UCSD-AML1 (cell line): ENCODE results near the gene CMYA5.
"Not testable (repeated sequence)": the region's sequence is repeated elsewhere in the genome, so short reads cannot be mapped to it uniquely, and the experiment has no call there.

ENCODE experiments used
- DNase-seq: peaks from one replicate; lab custom pipeline; 2025; ENCODE audit not compliant: unreplicated experiment; lab: John Stamatoyannopoulos, UW

The CMYA5 gene

GRCh38 chr5:79702606-79703380 is 13.2 kb downstream of the CMYA5 start:
- peak; percentile 15 for DNase-seq

GRCh38 chr5:79703381-79703645 is 13.7 kb downstream of the CMYA5 start:
- no peak for DNase-seq

- DNase-seq, result no peak
Measured at GRCh38 chr5:79704553-79704952, 14.9 kb downstream of the CMYA5 start.

DNA sequence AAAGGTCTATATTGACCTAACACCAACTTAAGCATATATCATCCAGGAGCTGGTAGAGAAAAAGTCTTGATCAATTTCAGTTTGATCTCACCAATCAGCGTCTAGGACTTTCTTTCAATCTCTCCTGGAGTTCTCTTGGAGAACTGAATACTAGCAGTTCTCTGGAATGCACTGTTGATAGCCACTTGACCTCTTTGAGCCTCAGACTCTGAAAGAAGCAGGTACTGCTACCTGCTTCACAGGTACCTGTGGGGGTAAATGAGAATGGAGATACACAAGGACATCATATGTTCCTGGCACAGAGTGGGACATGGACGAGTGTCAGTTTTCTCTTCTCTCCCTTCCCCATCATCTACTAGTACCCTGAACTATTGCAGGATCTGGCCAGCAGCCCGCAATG is 16.0 kb downstream of the CMYA5 start:
- no peak for DNase-seq

GRCh38 chr5:79706317-79706716 is 16.7 kb downstream of the CMYA5 start:
- DNase-seq, result not testable (repeated sequence)

- no peak for DNase-seq
Measured at GRCh38 chr5:79707535-79707934, 17.9 kb downstream of the CMYA5 start.

DNA sequence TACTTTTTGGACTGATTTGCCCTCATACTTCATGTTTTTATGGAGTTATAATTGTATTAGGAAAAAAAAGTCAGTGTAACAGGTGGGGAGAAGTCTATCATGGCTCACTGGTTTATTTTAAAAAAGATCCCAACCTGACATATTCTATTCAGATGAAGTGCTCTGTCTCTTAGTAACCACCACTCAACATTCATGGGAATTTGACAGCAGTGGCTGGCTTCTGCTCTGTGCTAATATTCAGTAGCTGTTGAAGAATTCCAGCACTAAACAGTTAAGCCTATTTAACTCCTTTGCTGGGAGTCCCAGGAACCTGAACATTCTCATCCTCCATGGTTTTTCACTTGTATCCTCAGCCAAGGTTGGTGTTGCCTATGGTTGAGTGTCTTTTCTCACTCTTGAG is 23.1 kb downstream of the CMYA5 start:
- no peak for DNase-seq

DNA sequence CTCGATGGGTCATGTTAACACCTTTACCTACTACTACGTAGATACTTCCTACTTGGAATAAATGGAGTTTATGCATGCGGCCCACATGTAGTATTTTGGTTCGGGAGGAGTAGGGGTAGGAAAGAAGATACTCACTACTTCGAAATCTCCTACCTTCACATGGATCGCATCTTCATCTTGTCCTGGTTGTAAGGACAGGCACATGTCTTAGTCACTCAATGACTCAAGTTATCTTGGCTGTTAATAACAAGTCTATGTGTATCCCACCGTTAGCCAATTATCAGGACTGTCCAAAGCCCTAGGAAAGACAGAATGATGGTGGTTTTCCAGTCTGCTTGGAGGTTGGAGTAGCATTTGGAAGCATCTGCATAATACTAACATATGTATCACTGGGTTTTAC is 24.1 kb downstream of the CMYA5 start:
- no peak for DNase-seq

GRCh38 chr5:79716839-79717238 is 27.2 kb downstream of the CMYA5 start:
- no peak for DNase-seq

GRCh38 chr5:79720096-79720495 is 30.5 kb downstream of the CMYA5 start:
- DNase-seq, result no peak

- DNase-seq, result no peak
Measured at GRCh38 chr5:79727451-79728355, 38.1 kb downstream of the CMYA5 start.

GRCh38 chr5:79728396-79728795 is 38.8 kb downstream of the CMYA5 start:
- no peak for DNase-seq

- no peak for DNase-seq
Measured at GRCh38 chr5:79729679-79730078, 40.0 kb downstream of the CMYA5 start.

DNA sequence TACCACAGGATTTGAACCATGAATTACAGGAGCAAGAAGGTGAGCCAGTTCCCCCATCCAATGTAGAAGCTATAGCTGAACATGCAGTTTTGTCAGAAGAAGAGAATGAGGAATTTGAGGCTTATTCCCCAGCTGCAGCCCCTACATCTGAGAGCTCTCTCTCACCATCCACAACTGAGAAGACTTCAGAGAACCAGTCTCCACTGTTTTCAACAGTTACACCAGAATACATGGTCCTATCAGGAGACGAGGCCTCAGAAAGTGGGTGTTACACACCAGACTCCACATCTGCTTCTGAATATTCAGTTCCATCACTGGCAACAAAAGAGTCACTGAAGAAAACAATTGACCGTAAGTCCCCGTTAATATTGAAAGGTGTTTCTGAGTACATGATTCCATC is 40.9 kb downstream of the CMYA5 start:
- DNase-seq, result no peak

- no peak for DNase-seq
Measured at GRCh38 chr5:79731775-79732174, 42.1 kb downstream of the CMYA5 start.

DNA sequence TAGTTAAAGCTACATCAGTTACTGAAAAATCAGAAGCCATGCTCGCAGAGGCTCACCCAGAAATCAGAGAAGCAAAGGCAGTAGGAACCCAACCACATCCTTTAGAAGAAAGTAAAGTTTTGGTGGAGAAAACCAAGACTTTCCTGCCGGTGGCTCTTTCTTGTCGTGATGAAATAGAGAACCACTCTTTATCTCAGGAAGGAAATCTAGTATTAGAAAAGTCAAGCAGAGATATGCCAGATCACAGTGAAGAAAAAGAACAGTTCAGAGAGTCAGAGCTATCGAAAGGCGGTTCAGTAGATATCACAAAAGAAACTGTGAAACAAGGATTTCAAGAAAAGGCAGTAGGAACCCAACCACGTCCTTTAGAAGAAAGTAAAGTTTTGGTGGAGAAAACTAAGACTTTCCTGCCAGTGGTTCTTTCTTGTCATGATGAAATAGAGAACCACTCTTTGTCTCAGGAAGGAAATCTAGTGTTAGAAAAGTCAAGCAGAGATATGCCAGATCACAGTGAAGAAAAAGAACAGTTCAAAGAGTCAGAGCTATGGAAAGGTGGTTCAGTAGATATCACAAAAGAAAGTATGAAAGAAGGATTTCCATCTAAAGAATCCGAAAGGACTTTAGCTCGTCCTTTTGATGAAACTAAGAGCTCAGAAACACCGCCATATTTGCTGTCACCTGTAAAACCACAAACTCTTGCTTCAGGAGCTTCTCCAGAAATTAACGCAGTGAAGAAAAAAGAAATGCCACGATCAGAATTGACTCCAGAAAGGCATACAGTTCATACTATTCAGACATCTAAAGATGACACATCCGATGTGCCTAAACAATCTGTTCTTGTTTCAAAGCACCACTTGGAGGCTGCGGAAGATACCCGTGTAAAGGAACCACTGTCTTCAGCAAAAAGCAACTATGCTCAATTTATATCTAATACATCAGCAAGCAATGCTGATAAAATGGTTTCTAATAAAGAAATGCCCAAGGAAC is 47.2 kb downstream of the CMYA5 start:
- DNase-seq, result no peak

GRCh38 chr5:79738349-79738748 is 48.7 kb downstream of the CMYA5 start:
- no peak for DNase-seq

DNA sequence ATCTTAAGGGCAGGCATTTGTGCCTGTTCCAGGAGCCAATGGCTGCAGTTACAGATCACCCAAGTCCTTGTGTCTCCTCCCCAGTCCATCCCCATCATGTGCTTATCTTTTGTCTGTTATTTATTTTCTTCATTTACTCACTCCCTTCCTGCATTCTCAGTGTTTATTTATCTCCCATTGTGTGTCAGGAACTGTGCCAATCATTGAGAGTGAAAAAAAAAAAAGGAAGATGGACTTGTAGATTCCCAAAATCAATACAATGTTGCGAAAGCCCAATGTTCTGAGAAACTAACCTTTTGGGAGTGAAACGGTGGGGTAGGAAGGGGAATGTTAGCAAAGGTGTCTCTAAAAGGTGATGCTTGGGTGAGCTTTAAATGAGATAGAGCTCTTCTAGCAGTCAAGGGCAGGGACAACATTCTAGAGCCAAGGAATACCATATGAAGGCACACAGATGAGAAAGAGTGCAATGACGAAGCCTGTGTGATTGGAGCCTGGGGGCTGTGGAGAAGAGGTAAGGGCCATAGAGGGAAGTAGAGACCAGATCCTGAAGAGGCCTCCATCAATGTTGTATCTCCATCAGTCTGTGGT is 53.0 kb downstream of the CMYA5 start:
- DNase-seq, result no peak

- DNase-seq, result no peak
Measured at GRCh38 chr5:79743846-79744605, 54.4 kb downstream of the CMYA5 start.

DNA sequence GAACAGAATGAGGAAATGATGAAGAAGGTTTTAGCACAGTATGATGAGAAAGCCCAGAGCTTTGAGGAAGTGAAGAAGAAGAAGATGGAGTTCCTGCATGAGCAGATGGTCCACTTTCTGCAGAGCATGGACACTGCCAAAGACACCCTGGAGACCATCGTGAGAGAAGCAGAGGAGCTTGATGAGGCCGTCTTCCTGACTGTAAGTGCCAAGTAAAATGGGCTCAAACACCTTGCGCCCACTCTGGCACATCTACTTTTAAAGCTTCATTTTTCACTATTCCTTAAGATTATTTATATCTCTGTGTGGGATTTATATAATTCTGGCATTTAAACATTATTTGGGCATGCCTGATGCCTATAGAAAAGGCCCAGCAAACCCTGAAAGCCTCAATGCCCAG is 55.6 kb downstream of the CMYA5 start:
- DNase-seq, result no peak
